ENCODE data around the gene FCHSD1.

FCHSD1 gene

GRCh38 chr5:141672841-141673813 is 21.9 kb upstream of the FCHSD1 start:
- no peak overlapping the region for H3K4me3 ChIP-seq (ENCODE audit: insufficient read depth, low read depth, low read length)
- no peaks in the 10 kb centered on the region for H3K27me3 ChIP-seq (ENCODE audit: control insufficient read depth, insufficient read depth, low read length, poor library complexity, severe bottlenecking)
- no peaks in the 10 kb centered on the region for H3K9me3 ChIP-seq (ENCODE audit: control insufficient read depth, low read length)
- no peak overlapping the region for H3K27ac ChIP-seq (ENCODE audit: insufficient read depth, low read depth, low read length, poor library complexity, severe bottlenecking)
- 84 to 86% methylated on average over 16 to 18 of the region's 19 CpGs for WGBS, 2 experiments
- H3K4me1 ChIP-seq (ENCODE audit: control insufficient read depth, insufficient read depth, low read length): no peaks in the 10 kb centered on the region
- H3K36me3 ChIP-seq (ENCODE audit: control insufficient read depth, insufficient read depth, low read length): no peaks in the 10 kb centered on the region

- no peaks in the 10 kb centered on the region for H3K27me3 ChIP-seq (ENCODE audit: control insufficient read depth, insufficient read depth, low read length, poor library complexity, severe bottlenecking)
- H3K27ac ChIP-seq (ENCODE audit: insufficient read depth, low read depth, low read length, poor library complexity, severe bottlenecking): no peak overlapping the region
- no peaks in the 10 kb centered on the region for H3K9me3 ChIP-seq (ENCODE audit: control insufficient read depth, low read length)
- no peak overlapping the region for H3K4me3 ChIP-seq (ENCODE audit: insufficient read depth, low read depth, low read length)
- WGBS, 2 experiments: 95 to 96% methylated on average over 23 of the region's 23 CpGs
- H3K4me1 ChIP-seq (ENCODE audit: control insufficient read depth, insufficient read depth, low read length): no peaks in the 10 kb centered on the region
- H3K36me3 ChIP-seq (ENCODE audit: control insufficient read depth, insufficient read depth, low read length): no peaks in the 10 kb centered on the region
Measured at GRCh38 chr5:141672071-141672840, 21.0 kb upstream of the FCHSD1 start.

GRCh38 chr5:141669520-141669919 is 18.3 kb upstream of the FCHSD1 start:
- no peaks in the 10 kb centered on the region for H3K4me1 ChIP-seq (ENCODE audit: control insufficient read depth, insufficient read depth, low read length)
- no peak overlapping the region for H3K4me3 ChIP-seq (ENCODE audit: insufficient read depth, low read depth, low read length)
- H3K27ac ChIP-seq (ENCODE audit: insufficient read depth, low read depth, low read length, poor library complexity, severe bottlenecking): no peak overlapping the region
- H3K27me3 ChIP-seq (ENCODE audit: control insufficient read depth, insufficient read depth, low read length, poor library complexity, severe bottlenecking): no peaks in the 10 kb centered on the region
- H3K36me3 ChIP-seq (ENCODE audit: control insufficient read depth, insufficient read depth, low read length): no peaks in the 10 kb centered on the region
- 82 to 86% methylated on average over 4 of the region's 4 CpGs for WGBS, 2 experiments
- H3K9me3 ChIP-seq (ENCODE audit: control insufficient read depth, low read length): no peaks in the 10 kb centered on the region

GRCh38 chr5:141668601-141669265 is 17.5 kb upstream of the FCHSD1 start:
- H3K27ac ChIP-seq (ENCODE audit: insufficient read depth, low read depth, low read length, poor library complexity, severe bottlenecking): no peak overlapping the region
- 79 to 86% methylated on average over 8 of the region's 8 CpGs for WGBS, 2 experiments

GRCh38 chr5:141665995-141666940 is 15.1 kb upstream of the FCHSD1 start:
- no peaks in the 10 kb centered on the region for H3K4me1 ChIP-seq (ENCODE audit: control insufficient read depth, insufficient read depth, low read length)
- H3K27ac ChIP-seq (ENCODE audit: insufficient read depth, low read depth, low read length, poor library complexity, severe bottlenecking): no peak overlapping the region
- no peak overlapping the region for H3K4me3 ChIP-seq (ENCODE audit: insufficient read depth, low read depth, low read length)
- no peaks in the 10 kb centered on the region for H3K36me3 ChIP-seq (ENCODE audit: control insufficient read depth, insufficient read depth, low read length)
- 72 to 73% methylated on average over 16 to 17 of the region's 18 CpGs for WGBS, 2 experiments
- no peaks in the 10 kb centered on the region for H3K9me3 ChIP-seq (ENCODE audit: control insufficient read depth, low read length)
- no peaks in the 10 kb centered on the region for H3K27me3 ChIP-seq (ENCODE audit: control insufficient read depth, insufficient read depth, low read length, poor library complexity, severe bottlenecking)

More at GRCh38 chr5:141668601-141669265, 17.5 kb upstream of the FCHSD1 start:
- Histone ChIP-seq H3K9me3 (ENCODE audit: control insufficient read depth, low read length) (no peaks in the 10 kb centered on the region), H3K36me3 (ENCODE audit: control insufficient read depth, insufficient read depth, low read length) (no peaks in the 10 kb centered on the region), H3K4me3 (ENCODE audit: insufficient read depth, low read depth, low read length) (no peak overlapping the region), H3K4me1 (ENCODE audit: control insufficient read depth, insufficient read depth, low read length) (no peaks in the 10 kb centered on the region), H3K27me3 (ENCODE audit: control insufficient read depth, insufficient read depth, low read length, poor library complexity, severe bottlenecking) (no peaks in the 10 kb centered on the region)

- Histone ChIP-seq H3K9me3 (ENCODE audit: control insufficient read depth, low read length) (no peaks in the 10 kb centered on the region), H3K4me1 (ENCODE audit: control insufficient read depth, insufficient read depth, low read length) (no peaks in the 10 kb centered on the region), H3K36me3 (ENCODE audit: control insufficient read depth, insufficient read depth, low read length) (no peaks in the 10 kb centered on the region), H3K4me3 (ENCODE audit: insufficient read depth, low read depth, low read length) (no peak overlapping the region), H3K27me3 (ENCODE audit: control insufficient read depth, insufficient read depth, low read length, poor library complexity, severe bottlenecking) (no peaks in the 10 kb centered on the region), H3K27ac (ENCODE audit: insufficient read depth, low read depth, low read length, poor library complexity, severe bottlenecking) (no peak overlapping the region)
- 51 to 56% methylated on average over 13 of the region's 13 CpGs for WGBS, 2 experiments
Measured at GRCh38 chr5:141664733-141665461, 13.7 kb upstream of the FCHSD1 start.

- Histone ChIP-seq H3K36me3 (ENCODE audit: control insufficient read depth, insufficient read depth, low read length) (no peaks in the 10 kb centered on the region), H3K4me3 (ENCODE audit: insufficient read depth, low read depth, low read length) (no peak overlapping the region), H3K9me3 (ENCODE audit: control insufficient read depth, low read length) (no peaks in the 10 kb centered on the region), H3K27me3 (ENCODE audit: control insufficient read depth, insufficient read depth, low read length, poor library complexity, severe bottlenecking) (no peaks in the 10 kb centered on the region), H3K4me1 (ENCODE audit: control insufficient read depth, insufficient read depth, low read length) (no peaks in the 10 kb centered on the region), H3K27ac (ENCODE audit: insufficient read depth, low read depth, low read length, poor library complexity, severe bottlenecking) (no peak overlapping the region)
- WGBS, 2 experiments: 96 to 97% methylated on average over 8 of the region's 8 CpGs
Measured at GRCh38 chr5:141663506-141663905, 12.3 kb upstream of the FCHSD1 start.

- Histone ChIP-seq H3K27me3 (ENCODE audit: control insufficient read depth, insufficient read depth, low read length, poor library complexity, severe bottlenecking) (no peaks in the 10 kb centered on the region), H3K4me3 (ENCODE audit: insufficient read depth, low read depth, low read length) (no peak overlapping the region), H3K4me1 (ENCODE audit: control insufficient read depth, insufficient read depth, low read length) (no peaks in the 10 kb centered on the region), H3K9me3 (ENCODE audit: control insufficient read depth, low read length) (no peaks in the 10 kb centered on the region), H3K36me3 (ENCODE audit: control insufficient read depth, insufficient read depth, low read length) (no peaks in the 10 kb centered on the region), H3K27ac (ENCODE audit: insufficient read depth, low read depth, low read length, poor library complexity, severe bottlenecking) (no peak overlapping the region)
- 91 to 93% methylated on average over 17 of the region's 17 CpGs for WGBS, 2 experiments
Measured at GRCh38 chr5:141662028-141662427, 10.8 kb upstream of the FCHSD1 start.

Data from ectodermal cell (in vitro differentiated cells).